Small intestine (tissue), 7 donors: ENCODE results near the gene HUWE1. TPM values are rescaled to one million over a fixed set of nuclear protein-coding genes. Genes with fewer than 3 reads are reported as not detected.

Source experiments
- DNase-seq, 2 donors: peaks; one replicate each; pipeline versions ENCODE4 v3.0.0 to v3.0.0-alpha.2; 2013
- FAIRE-seq: peaks from 2 replicates; lab custom pipeline; 2012; peaks lifted over from hg19 to GRCh38; lab: Jason Lieb, UNC
- H3K27ac ChIP-seq, 3 donors: one replicate each; pipeline ENCODE4 v1.5.1; 2013; ENCODE audit warnings: low read length in 2 of 3, mild to moderate bottlenecking in 2 of 3, control low read depth in 1 of 3, inconsistent platforms in 1 of 3, low read depth in 1 of 3, moderate library complexity in 1 of 3
- H3K27me3 ChIP-seq, 3 donors: one replicate each; pipeline ENCODE4 v1.6.1; 2013; ENCODE audit warnings: low read length in 3 of 3, inconsistent platforms in 1 of 3; ENCODE audit not compliant: control insufficient read depth in 3 of 3, insufficient read depth in 3 of 3
- H3K36me3 ChIP-seq, 3 donors: one replicate each; pipeline ENCODE4 v1.6.1; 2013; ENCODE audit warnings: low read length in 3 of 3, inconsistent platforms in 1 of 3, low read depth in 1 of 3, mild to moderate bottlenecking in 1 of 3, moderate library complexity in 1 of 3; ENCODE audit not compliant: control insufficient read depth in 3 of 3, insufficient read depth in 2 of 3
- H3K4me1 ChIP-seq, 3 donors: one replicate each; pipeline ENCODE4 v1.6.1; 2013; ENCODE audit warnings: low read length in 2 of 3, inconsistent platforms in 1 of 3, low read depth in 1 of 3, mild to moderate bottlenecking in 1 of 3, moderate library complexity in 1 of 3; ENCODE audit not compliant: control insufficient read depth in 3 of 3, insufficient read depth in 2 of 3
- H3K4me3 ChIP-seq, 3 donors: one replicate each; pipeline ENCODE4 v1.5.1; 2013; ENCODE audit warnings: low read length in 3 of 3, control low read depth in 1 of 3, inconsistent platforms in 1 of 3, low read depth in 1 of 3, mild to moderate bottlenecking in 1 of 3, moderate library complexity in 1 of 3
- H3K9me3 ChIP-seq, 2 donors: one replicate each; pipeline ENCODE4 v1.6.1; 2013; ENCODE audit warnings: low read depth in 1 of 2, low read length in 1 of 2; ENCODE audit not compliant: control insufficient read depth in 2 of 2, insufficient read depth in 1 of 2
- WGBS, 3 donors: extraction: QIAGEN DNeasy Blood & Tissue Kit; methylation state at CpG; one replicate each; pipeline ENCODE4 v1.1.7; 2013; 5-methylcytosine and 5-hydroxymethylcytosine counted together
- polyA plus RNA-seq, 4 donors: library from polyadenylated mRNA; stranded (reverse) in 3 of 4; unstranded in 1 of 4; fragments of 200-250 nt in 3 of 4; fragments of 120-200 nt in 1 of 4; gene quantifications; one replicate each; pipeline versions ENCODE4 v1.2.1 to v1.2.3, GENCODE V29; 2013
- donor health status: healthy with polysubstance abuse.
- donor health status: control.
- donor health status: control.
- donor health status: Bipolar disorder and iron deficiency.
- donor health status: healthy.

HUWE1 gene
- polyA plus RNA-seq, 4 donors = 22.4 to 113 (median 33.0) TPM

GRCh38 chrX:53621418-53621986 lies 65.0 kb downstream of the HUWE1 start:
- Histone ChIP-seq H3K27ac (no peak overlapping the region), H3K4me1 (no peaks in the 10 kb centered on the region), H3K4me3 (no peak overlapping the region), H3K9me3 (no peaks in the 10 kb centered on the region), H3K36me3 (peaks cover 3 to 21% (median 4%) of the 10 kb centered on the region in 3 donors), H3K27me3 (no peaks in the 10 kb centered on the region)
- no peak for DNase-seq
- 85 to 93% (median 92%) methylated on average over 4 of the region's 4 CpGs for WGBS, 3 donors
- FAIRE-seq = no peak

GRCh38 chrX:53616946-53617345 lies 69.6 kb downstream of the HUWE1 start:
- Histone ChIP-seq H3K9me3 (no peaks in the 10 kb centered on the region), H3K27ac (no peak overlapping the region), H3K27me3 (no peaks in the 10 kb centered on the region), H3K4me3 (no peak overlapping the region), H3K36me3 (peaks cover 6 to 28% (median 7%) of the 10 kb centered on the region in 3 donors), H3K4me1 (no peaks in the 10 kb centered on the region)
- DNase-seq (no peak), FAIRE-seq (no peak)
- WGBS, 3 donors = 75 to 88% (median 84%) methylated on average over 6 of the region's 6 CpGs

- 95 to 96% (median 96%) methylated on average over 2 of the region's 2 CpGs for WGBS, 3 donors
- H3K27ac ChIP-seq = no peak overlapping the region
- H3K4me1 ChIP-seq = no peaks in the 10 kb centered on the region
- no peak for DNase-seq
- H3K36me3 ChIP-seq = peaks cover 8 to 20% (median 11%) of the 10 kb centered on the region in 3 donors
- no peak overlapping the region for H3K4me3 ChIP-seq
- H3K9me3 ChIP-seq = no peaks in the 10 kb centered on the region
- no peaks in the 10 kb centered on the region for H3K27me3 ChIP-seq
- FAIRE-seq = no peak
Measured at GRCh38 chrX:53606456-53606855, 80.1 kb downstream of the HUWE1 start.

- Histone ChIP-seq H3K27me3 (no peaks in the 10 kb centered on the region), H3K36me3 (peaks cover 7 to 18% (median 8%) of the 10 kb centered on the region in 3 donors), H3K4me1 (no peaks in the 10 kb centered on the region), H3K9me3 (no peaks in the 10 kb centered on the region), H3K4me3 (no peak overlapping the region), H3K27ac (no peak overlapping the region)
- 52 to 65% (median 63%) methylated on average over 4 of the region's 4 CpGs for WGBS, 3 donors
- no peak for FAIRE-seq
- no peak for DNase-seq
Measured at GRCh38 chrX:53605004-53605403, 81.5 kb downstream of the HUWE1 start.

GRCh38 chrX:53599781-53600396 lies 86.6 kb downstream of the HUWE1 start:
- Histone ChIP-seq H3K4me3 (no peak overlapping the region), H3K9me3 (no peaks in the 10 kb centered on the region), H3K27ac (peak overlapping the region in 1 of 3 donors; percentile 31), H3K27me3 (no peaks in the 10 kb centered on the region), H3K36me3 (peaks cover 2 to 17% (median 7%) of the 10 kb centered on the region in 3 donors), H3K4me1 (no peaks in the 10 kb centered on the region)
- 55 to 83% (median 57%) methylated on average over 2 of the region's 2 CpGs for WGBS, 3 donors
- DNase-seq (no peak), FAIRE-seq (no peak)

GRCh38 chrX:53598169-53598568 lies 88.3 kb downstream of the HUWE1 start:
- peaks cover 3 to 17% (median 9%) of the 10 kb centered on the region in 3 donors for H3K36me3 ChIP-seq
- H3K27ac ChIP-seq = no peak overlapping the region
- DNase-seq (no peak), FAIRE-seq (no peak)
- no peak overlapping the region for H3K4me3 ChIP-seq
- H3K4me1 ChIP-seq = no peaks in the 10 kb centered on the region
- WGBS, 3 donors = 72 to 79% (median 73%) methylated on average over 2 of the region's 2 CpGs
- H3K27me3 ChIP-seq = no peaks in the 10 kb centered on the region
- no peaks in the 10 kb centered on the region for H3K9me3 ChIP-seq

GRCh38 chrX:53595266-53595810 lies 91.2 kb downstream of the HUWE1 start:
- H3K27ac ChIP-seq = no peak overlapping the region
- no peak for FAIRE-seq
- H3K9me3 ChIP-seq = no peaks in the 10 kb centered on the region
- H3K4me1 ChIP-seq = no peaks in the 10 kb centered on the region
- H3K27me3 ChIP-seq = no peaks in the 10 kb centered on the region
- H3K36me3 ChIP-seq = peaks cover 5 to 17% (median 10%) of the 10 kb centered on the region in 3 donors
- 74 to 86% (median 85%) methylated on average over 7 of the region's 7 CpGs for WGBS, 3 donors
- no peak for DNase-seq
- no peak overlapping the region for H3K4me3 ChIP-seq

- peaks cover 10 to 20% (median 11%) of the 10 kb centered on the region in 3 donors for H3K36me3 ChIP-seq
- H3K4me1 ChIP-seq = no peaks in the 10 kb centered on the region
- no peak for DNase-seq
- H3K9me3 ChIP-seq = no peaks in the 10 kb centered on the region
- H3K27ac ChIP-seq = no peak overlapping the region
- WGBS, 3 donors = 81 to 97% (median 93%) methylated on average over 1 of the region's 1 CpG
- no peaks in the 10 kb centered on the region for H3K27me3 ChIP-seq
- no peak overlapping the region for H3K4me3 ChIP-seq
- FAIRE-seq = no peak
Measured at GRCh38 chrX:53594354-53594753, 92.2 kb downstream of the HUWE1 start.
